Osteoblast (primary cell): Measurements from ENCODE around the gene ZNF593. TPM values are rescaled to one million over a fixed set of nuclear protein-coding genes. Genes with fewer than 3 reads are reported as not detected.

ENCODE experiments used
- DNase-seq: peaks from one replicate; pipeline ENCODE4 v3.0.0; 2011; ENCODE audit warnings: low spot score, mixed read lengths; ENCODE audit not compliant: insufficient read length; ENCODE audit errors: missing footprints
- H2AFZ ChIP-seq: 2 replicates; pipeline ENCODE4 v1.6.0; 2011; ENCODE audit warnings: mild to moderate bottlenecking, low read length
- H3K27ac ChIP-seq: 2 replicates; pipeline ENCODE4 v1.5.1; 2011; ENCODE audit warnings: mild to moderate bottlenecking, low read depth, low read length, moderate library complexity
- H3K27me3 ChIP-seq: 2 replicates; pipeline ENCODE4 v1.6.0; 2012; ENCODE audit warnings: mild to moderate bottlenecking, control low read depth, inconsistent platforms, low read length, moderate library complexity; ENCODE audit not compliant: insufficient read depth
- H3K36me3 ChIP-seq: 2 replicates; pipeline ENCODE4 v1.5.1; 2011; ENCODE audit warnings: mild to moderate bottlenecking, low read length, control low read depth, moderate library complexity; ENCODE audit not compliant: insufficient read depth
- H3K4me1 ChIP-seq: 2 replicates; pipeline ENCODE4 v1.5.1; 2011; ENCODE audit warnings: mild to moderate bottlenecking, low read length, control low read depth, moderate library complexity; ENCODE audit not compliant: insufficient read depth
- H3K4me2 ChIP-seq: 2 replicates; pipeline ENCODE4 v1.6.0; 2011; ENCODE audit warnings: mild to moderate bottlenecking, low read length; ENCODE audit not compliant: insufficient read depth
- H3K4me3 ChIP-seq: fragments of 200-600 bp; sonication (generic); 3 replicates; pipeline ENCODE4 v1.5.1; 2012; ENCODE audit warnings: mild to moderate bottlenecking, low read length, inconsistent platforms; ENCODE audit not compliant: insufficient read depth
- H3K79me2 ChIP-seq: 2 replicates; pipeline ENCODE4 v1.6.0; 2012; ENCODE audit warnings: mild to moderate bottlenecking, low read length, control low read depth, inconsistent platforms; ENCODE audit not compliant: insufficient read depth
- H3K9me3 ChIP-seq: 2 replicates; pipeline ENCODE4 v1.5.1; 2011; ENCODE audit warnings: low read depth, low read length, control low read depth
- H4K20me1 ChIP-seq: 2 replicates; pipeline ENCODE4 v1.6.0; 2012; ENCODE audit warnings: mild to moderate bottlenecking, low read length, control low read depth; ENCODE audit not compliant: insufficient read depth
- CTCF ChIP-seq: IDR thresholded peaks from 2 replicates; pipeline ENCODE4 v1.5.1; 2011; ENCODE audit warnings: mild to moderate bottlenecking, low read depth, low read length, moderate library complexity; ENCODE audit errors: extremely low read depth
- total RNA-seq: library from RNA; depleted of rRNA; stranded (reverse); fragments of >200 nt; gene quantifications from 2 replicates; pipeline ENCODE4 v1.2.3, GENCODE V29; 2012

Gene ZNF593
- total RNA-seq, 1 donor = 29.0 TPM

GRCh38 chr1:26124418-26125331 is 45.0 kb upstream of the ZNF593 start:
- H3K27me3 ChIP-seq = no peaks in the 10 kb centered on the region
- H3K27ac ChIP-seq = no peak overlapping the region
- no peak overlapping the region for H2AFZ ChIP-seq
- no peaks in the 10 kb centered on the region for H3K9me3 ChIP-seq
- no peaks in the 10 kb centered on the region for H4K20me1 ChIP-seq
- H3K4me2 ChIP-seq = no peak overlapping the region
- no peak for DNase-seq
- H3K4me3 ChIP-seq = no peak overlapping the region
- H3K36me3 ChIP-seq = peaks cover 3% of the 10 kb centered on the region
- H3K4me1 ChIP-seq = peaks cover 39% of the 10 kb centered on the region
- no peaks in the 10 kb centered on the region for H3K79me2 ChIP-seq
- TF ChIP-seq CTCF = no peak

- Histone ChIP-seq H3K4me2 (no peak overlapping the region), H3K27ac (no peak overlapping the region), H4K20me1 (no peaks in the 10 kb centered on the region), H2AFZ (no peak overlapping the region), H3K9me3 (no peaks in the 10 kb centered on the region), H3K79me2 (no peaks in the 10 kb centered on the region), H3K36me3 (peaks cover under 1% of the 10 kb centered on the region), H3K4me3 (no peak overlapping the region), H3K4me1 (peaks cover 39% of the 10 kb centered on the region), H3K27me3 (no peaks in the 10 kb centered on the region)
- DNase-seq = no peak
- TF ChIP-seq CTCF = no peak
Measured at GRCh38 chr1:26125382-26125781, 44.3 kb upstream of the ZNF593 start.

- H3K9me3 ChIP-seq = no peaks in the 10 kb centered on the region
- no peak for DNase-seq
- H3K4me2 ChIP-seq = peak overlapping the region; percentile 30
- H2AFZ ChIP-seq = no peak overlapping the region
- H4K20me1 ChIP-seq = no peaks in the 10 kb centered on the region
- no peak for TF ChIP-seq CTCF
- no peaks in the 10 kb centered on the region for H3K27me3 ChIP-seq
- peaks cover 39% of the 10 kb centered on the region for H3K4me1 ChIP-seq
- H3K4me3 ChIP-seq = no peak overlapping the region
- H3K36me3 ChIP-seq = no peaks in the 10 kb centered on the region
- no peak overlapping the region for H3K27ac ChIP-seq
- no peaks in the 10 kb centered on the region for H3K79me2 ChIP-seq
Measured at GRCh38 chr1:26125946-26126320, 43.8 kb upstream of the ZNF593 start.

GRCh38 chr1:26126321-26127084 is 43.2 kb upstream of the ZNF593 start:
- Histone ChIP-seq H3K4me1 (peaks cover 39% of the 10 kb centered on the region), H3K36me3 (no peaks in the 10 kb centered on the region), H4K20me1 (no peaks in the 10 kb centered on the region), H3K27me3 (no peaks in the 10 kb centered on the region), H3K9me3 (no peaks in the 10 kb centered on the region), H2AFZ (no peak overlapping the region), H3K79me2 (no peaks in the 10 kb centered on the region), H3K4me3 (no peak overlapping the region), H3K4me2 (peak overlapping the region; percentile 30), H3K27ac (no peak overlapping the region)
- no peak for TF ChIP-seq CTCF
- DNase-seq = peak; percentile 62
